ENCODE measurements around the gene SLC37A2.

GRCh38 chr11:125078516-125079140 lies 15.5 kb downstream of the SLC37A2 start:
- TF ChIP-seq EZH2 (IDR thresholded peaks at IDR 0.05; ENCODE audit: low read length, unreplicated experiment): no peak
- TF ChIP-seq CTCF (conservative IDR thresholded peaks at IDR 0.05; ENCODE audit: low read depth, low read length): no peak
- no peak for TF ChIP-seq EZH2phosphoT487 (IDR thresholded peaks at IDR 0.05; ENCODE audit: borderline replicate concordance, low read length)

Measured in PC-3 (cell line).